Posterior cingulate gyrus (tissue), 11 donors: ENCODE results near the gene TF.
"Not testable (repeated sequence)": the region's sequence is repeated elsewhere in the genome, so short reads cannot be mapped to it uniquely, and the experiment has no call there.

Experiments
- DNase-seq, 10 donors: peaks; one replicate each; pipeline versions ENCODE4 v3.0.0 to v3.0.0-alpha.2; 2020 to 2021; ENCODE audit warnings: mixed read lengths in 3 of 10
- intact Hi-C: fragments of 100-400 bp; cut with DNase I; formaldehyde crosslinking; loops from one replicate; pipeline ENCODE4 v1.15.1; 2023

TF gene

DNA sequence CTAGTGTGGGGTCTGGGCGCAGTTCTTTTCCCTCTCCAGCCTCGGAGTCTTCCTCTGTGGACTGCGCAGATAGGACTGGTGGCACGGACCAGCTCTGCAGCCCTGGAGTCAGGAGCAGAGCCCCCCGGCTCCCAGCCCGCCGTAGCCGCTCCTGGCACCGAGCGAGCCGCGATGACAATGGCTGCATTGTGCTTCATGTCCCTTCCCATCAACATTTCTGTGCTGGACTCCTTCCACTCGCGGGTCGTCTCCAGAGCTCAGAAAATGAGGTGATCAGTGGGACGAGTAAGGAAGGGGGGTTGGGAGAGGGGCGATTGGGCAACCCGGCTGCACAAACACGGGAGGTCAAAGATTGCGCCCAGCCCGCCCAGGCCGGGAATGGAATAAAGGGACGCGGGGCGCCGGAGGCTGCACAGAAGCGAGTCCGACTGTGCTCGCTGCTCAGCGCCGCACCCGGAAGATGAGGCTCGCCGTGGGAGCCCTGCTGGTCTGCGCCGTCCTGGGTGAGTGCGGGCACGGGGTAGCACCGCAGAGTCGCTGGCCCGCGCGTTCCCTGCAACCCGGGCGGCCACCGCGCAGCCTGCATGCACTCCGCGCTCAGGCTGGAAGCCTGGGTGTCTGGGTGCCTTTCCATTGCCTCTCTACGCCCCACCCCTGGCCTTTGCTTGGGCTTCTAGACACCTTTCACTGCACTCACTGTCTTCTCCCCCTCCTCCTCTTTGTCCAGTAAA is at the start of gene TF:
Gene TF (plus strand): TSS at position 413 of the 731 bp plus-strand sequence. CDS start 48 bp downstream, at position 461.
- peak; percentile 73 to 98 (median 90) for DNase-seq
- intact Hi-C loops = loop anchor here (5.0 kb wide), 3 partner anchors 34 to 174 kb away; partner anchors contain the start of genes CDV3 and TOPBP1

- intact Hi-C loops = no loop called here
- no peak for DNase-seq
These were observed 48.2 kb upstream of the TF start for GRCh38 chr3:133697960-133698359.

GRCh38 chr3:133699467-133699866 is 46.7 kb upstream of the TF start:
- intact Hi-C loops = no loop called here
- DNase-seq = no peak

GRCh38 chr3:133699903-133700302 is 46.3 kb upstream of the TF start:
- no peak for DNase-seq
- intact Hi-C loops = no loop called here

DNA sequence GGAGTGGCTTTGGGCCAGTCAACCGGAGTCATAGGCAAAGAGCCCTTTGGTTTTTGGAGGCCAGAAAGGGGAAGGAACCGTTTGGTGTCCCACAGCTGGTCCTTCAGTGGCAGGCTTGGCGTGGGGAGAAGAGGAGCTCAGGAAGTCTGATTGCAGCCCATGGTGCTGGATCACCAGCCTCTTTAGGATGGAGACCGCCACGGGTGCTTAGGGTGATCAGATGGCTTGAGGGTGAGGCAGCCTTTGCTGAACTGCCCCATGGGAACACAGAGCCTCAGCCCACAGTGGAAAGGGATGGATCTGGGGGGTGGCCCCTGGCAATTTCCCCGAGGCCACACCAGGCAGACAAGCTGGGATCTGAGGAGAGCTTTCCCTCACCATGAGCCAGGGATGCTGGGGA is 45.8 kb upstream of the TF start:
- intact Hi-C loops = no loop called here
- DNase-seq = peak in 1 of 10 donors; percentile 50

- DNase-seq = peak in 1 of 10 donors; percentile 60
- intact Hi-C loops = no loop called here
These were observed 44.5 kb upstream of the TF start for GRCh38 chr3:133701435-133702358.

- intact Hi-C loops = no loop called here
- no peak for DNase-seq
These were observed 42.3 kb upstream of the TF start for GRCh38 chr3:133703915-133704314.

GRCh38 chr3:133706033-133706432 is 40.2 kb upstream of the TF start:
- no peak for DNase-seq
- intact Hi-C loops = no loop called here

GRCh38 chr3:133709139-133709750 is 36.9 kb upstream of the TF start:
- no peak for DNase-seq
- intact Hi-C loops = no loop called here

- no peak for DNase-seq
- intact Hi-C loops = loop anchor here (5.0 kb wide), 1 partner anchor 36 kb away; the partner anchor contains the start of gene TF
These were observed 35.2 kb upstream of the TF start for GRCh38 chr3:133711013-133711412.

- intact Hi-C loops = loop anchor here (5.0 kb wide), 1 partner anchor 35 kb away; the partner anchor contains the start of gene TF
- peak in 4 of 10 donors; percentile 10 to 89 (median 44) for DNase-seq
These were observed 34.2 kb upstream of the TF start for GRCh38 chr3:133712017-133712416.

- DNase-seq = no peak
- intact Hi-C loops = loop anchor here (5.0 kb wide), 1 partner anchor 34 kb away; the partner anchor contains the start of gene TF
These were observed 32.8 kb upstream of the TF start for GRCh38 chr3:133713347-133713746.

DNA sequence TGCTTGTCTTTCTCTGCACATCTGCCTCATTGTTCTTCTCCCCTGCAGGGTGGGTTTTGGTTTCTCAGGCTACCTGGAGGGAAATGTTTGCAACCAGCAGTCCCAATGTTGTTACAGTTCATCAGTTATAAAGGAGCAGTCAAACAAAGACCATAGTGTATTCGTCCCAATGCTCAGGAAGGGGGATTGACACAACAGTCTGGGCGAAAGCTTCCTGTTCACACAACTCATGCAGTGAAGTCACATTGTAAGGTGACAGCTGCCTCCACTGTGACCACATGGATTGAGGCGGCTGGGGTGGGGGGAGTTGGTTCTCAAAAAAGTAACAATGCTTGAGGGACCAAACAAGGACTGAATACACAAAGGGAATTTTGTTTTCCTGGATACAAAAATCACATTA is 28.8 kb upstream of the TF start:
- DNase-seq = peak in 1 of 10 donors; percentile 33
- intact Hi-C loops = no loop called here

GRCh38 chr3:133722935-133723334 is 23.3 kb upstream of the TF start:
- intact Hi-C loops = no loop called here
- no peak for DNase-seq

DNA sequence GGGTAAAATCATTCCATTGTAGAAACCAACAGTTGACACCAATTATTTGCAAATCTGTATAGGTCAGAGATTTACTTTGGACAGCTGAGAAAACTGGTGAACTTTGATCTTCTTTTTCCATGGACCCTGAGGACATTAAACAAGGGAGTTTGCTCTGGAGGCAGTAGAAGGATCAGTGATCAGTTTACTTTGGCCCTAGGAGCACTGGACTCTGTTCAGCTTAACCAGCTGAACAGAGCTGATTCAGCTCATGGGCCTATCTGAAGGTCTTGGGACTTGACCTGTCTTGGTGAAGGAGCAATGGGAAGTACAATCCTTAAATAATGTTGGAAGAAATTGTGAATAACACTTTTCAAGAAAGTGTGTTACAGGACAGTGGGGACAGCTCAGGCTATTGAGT is 15.2 kb upstream of the TF start:
- no peak for DNase-seq
- intact Hi-C loops = no loop called here

DNA sequence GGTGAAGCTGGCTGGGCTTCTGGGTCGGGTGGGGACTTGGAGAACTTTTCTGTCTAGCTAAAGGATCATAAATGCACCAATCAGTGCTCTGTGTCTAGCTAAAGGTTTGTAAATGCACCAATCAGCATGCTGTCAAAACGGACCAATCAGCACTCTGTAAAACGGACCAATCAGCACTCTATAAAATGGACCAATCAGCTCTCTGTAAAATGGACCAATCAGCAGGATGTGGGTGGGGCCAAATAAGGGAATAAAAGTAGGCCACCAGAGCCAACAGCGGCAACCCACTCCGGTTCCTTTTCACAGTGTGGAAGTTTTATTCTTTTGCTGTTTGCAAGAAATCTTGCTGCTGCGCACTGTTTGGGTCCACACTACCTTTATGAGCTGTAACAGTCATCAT is 14.0 kb upstream of the TF start:
- intact Hi-C loops, DNase-seq: not testable (repeated sequence)

- DNase-seq = no peak
- intact Hi-C loops = no loop called here
These were observed 13.0 kb upstream of the TF start for GRCh38 chr3:133733226-133733625.

- intact Hi-C loops = no loop called here
- DNase-seq = no peak
These were observed 11.9 kb upstream of the TF start for GRCh38 chr3:133734305-133734704.

- peak in 1 of 10 donors; percentile 51 for DNase-seq
- intact Hi-C loops = no loop called here
These were observed 3.7 kb upstream of the TF start for GRCh38 chr3:133742351-133743091.

DNA sequence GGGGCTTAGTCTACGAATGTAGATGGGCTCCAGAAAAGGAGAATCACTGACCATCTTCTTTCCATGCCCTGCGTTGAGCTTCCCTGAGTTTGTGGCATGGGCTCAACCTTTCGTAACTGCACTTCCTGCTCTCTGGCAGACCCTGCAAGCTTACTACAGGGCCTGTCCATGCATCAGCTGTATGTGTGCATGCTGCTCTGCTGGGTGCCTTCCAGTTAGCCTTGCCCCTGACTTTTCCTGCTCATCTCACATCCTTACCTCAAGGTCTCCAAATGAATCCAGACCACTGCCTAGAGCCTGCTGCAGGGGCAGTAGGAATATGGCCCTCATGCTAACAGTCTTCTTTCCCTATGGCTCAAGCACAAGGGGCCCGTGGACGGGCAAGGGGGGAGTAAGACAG is 2.0 kb upstream of the TF start:
- no peak for DNase-seq
- intact Hi-C loops = no loop called here
